Natural killer cell (primary cell): ENCODE measurements around the gene IPO13. TPM values are rescaled to one million over a fixed set of nuclear protein-coding genes. Genes with fewer than 3 reads are reported as not detected.
A peak's percentile ranks its signal among the peaks of the same experiment; 100 is the strongest.

Experiments used
- ATAC-seq, 3 donors: fragments of 150-1000 bp in 2 of 3; fragments of 200-7000 bp in 1 of 3; cut with Tn5 transposase; 1 replicate in 1 of 3; 2 replicates in 2 of 3; pipeline ENCODE4 v1.10.0; 2021; ENCODE audit warnings: mild to moderate bottlenecking in 2 of 3, moderate library complexity in 2 of 3
- DNase-seq, 2 donors: peaks; one replicate each; pipeline versions ENCODE4 v3.0.0 to v3.0.0-alpha.2; 2013 to 2021; ENCODE audit warnings: mixed read lengths in 1 of 2
- H3K27ac ChIP-seq: one replicate; pipeline ENCODE4 v1.5.1; 2013; ENCODE audit warnings: mild to moderate bottlenecking, low read length
- H3K27me3 ChIP-seq: one replicate; pipeline ENCODE4 v1.6.1; 2013; ENCODE audit warnings: low read length; ENCODE audit not compliant: control insufficient read depth, insufficient read depth
- H3K36me3 ChIP-seq: one replicate; pipeline ENCODE4 v1.6.1; 2013; ENCODE audit warnings: low read length; ENCODE audit not compliant: control insufficient read depth, insufficient read depth
- H3K4me1 ChIP-seq: one replicate; pipeline ENCODE4 v1.6.1; 2013; ENCODE audit warnings: low read length; ENCODE audit not compliant: control insufficient read depth, insufficient read depth
- H3K4me3 ChIP-seq: one replicate; pipeline ENCODE4 v1.5.1; 2013; ENCODE audit warnings: low read length
- H3K9me3 ChIP-seq: one replicate; pipeline ENCODE4 v1.6.1; 2013; ENCODE audit warnings: low read length; ENCODE audit not compliant: control insufficient read depth, insufficient read depth
- H3K27ac Mint-ChIP-seq, 2 donors: one replicate each; pipeline ENCODE4 v1.8.0; 2022; ENCODE audit warnings: mild to moderate bottlenecking in 2 of 2, mixed read lengths in 2 of 2, moderate library complexity in 1 of 2
- H3K27me3 Mint-ChIP-seq, 2 donors: one replicate each; pipeline ENCODE4 v1.8.0; 2022; ENCODE audit warnings: low read depth in 2 of 2, mixed read lengths in 2 of 2
- H3K36me3 Mint-ChIP-seq: one replicate; pipeline ENCODE4 v1.8.0; 2022; ENCODE audit warnings: mixed read lengths
- H3K4me1 Mint-ChIP-seq, 2 donors: one replicate each; pipeline ENCODE4 v1.8.0; 2022; ENCODE audit warnings: mixed read lengths in 2 of 2
- H3K4me3 Mint-ChIP-seq: one replicate; pipeline ENCODE4 v1.8.0; 2022; ENCODE audit warnings: mild to moderate bottlenecking, moderate library complexity, mixed read lengths
- H3K9me3 Mint-ChIP-seq, 2 donors: one replicate each; pipeline ENCODE4 v1.8.0; 2022; ENCODE audit warnings: mixed read lengths in 2 of 2
- WGBS: methylation state at CpG from one replicate; pipeline ENCODE4 v1.1.7; 2013; ENCODE audit warnings: missing lambda C conversion rate; ENCODE audit not compliant: insufficient coverage; 5-methylcytosine and 5-hydroxymethylcytosine counted together
- intact Hi-C: fragments of 100-400 bp; cut with micrococcal nuclease; formaldehyde crosslinking; loops from one replicate; pipeline ENCODE4 v1.14.2; 2022
- total RNA-seq, 4 donors: library from RNA; stranded (reverse); fragments of 120-200 nt in 1 of 4; gene quantifications; one replicate each; pipeline versions ENCODE4 v1.2.3 to v1.2.4, GENCODE V29; 2013 to 2022
- TF ChIP-seq, protein P1 (sequence below): fragments of 200-600 bp; IDR thresholded peaks from one replicate; pipeline ENCODE4 v1.8.0; 2022; ENCODE audit warnings: antibody characterized with exemption

The IPO13 gene
- total RNA-seq, 3 donors from 2014 or later (not counting 1 experiment from before 2014, with no cell fraction given), result 18.1 to 22.7 (median 18.4) TPM

DNA sequence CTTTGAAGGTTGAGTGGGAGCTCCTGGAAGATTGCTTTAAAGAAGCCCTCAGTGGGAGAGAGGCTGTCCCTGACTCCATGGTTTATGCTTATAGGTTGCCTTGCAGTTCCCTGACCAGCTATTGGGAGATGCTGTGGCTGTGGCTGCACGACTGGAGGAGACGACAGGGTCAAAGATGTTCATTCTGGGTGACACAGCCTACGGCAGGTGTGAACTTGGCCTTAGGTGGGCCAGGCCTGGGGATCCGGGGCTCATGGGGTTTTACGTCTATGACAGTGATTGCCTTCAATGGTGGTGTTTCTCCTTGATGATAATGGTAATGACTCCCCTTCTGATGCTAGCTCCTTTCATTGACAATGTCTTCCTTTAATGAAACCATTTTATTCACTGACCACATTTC is 23.8 kb downstream of the IPO13 start:
- DNase-seq (no peak), ATAC-seq (no peak)
- Mint-ChIP-seq H3K4me1 (peaks cover 36 to 41% of the 10 kb centered on the region in 2 donors), H3K9me3 (no peaks in the 10 kb centered on the region), H3K27ac (peak overlapping the region; percentile 75 to 82), H3K4me3 (peak overlapping the region; percentile 95), H3K36me3 (no peaks in the 10 kb centered on the region), H3K27me3 (no peaks in the 10 kb centered on the region)
- 50% methylated on average over 4 of the region's 5 CpGs for WGBS
- Histone ChIP-seq H3K9me3 (no peaks in the 10 kb centered on the region), H3K27me3 (no peaks in the 10 kb centered on the region), H3K27ac (no peak overlapping the region), H3K4me3 (peak overlapping the region; percentile 61), H3K4me1 (peaks cover 33% of the 10 kb centered on the region), H3K36me3 (peaks cover 3% of the 10 kb centered on the region)
- TF ChIP-seq, protein P1, sequence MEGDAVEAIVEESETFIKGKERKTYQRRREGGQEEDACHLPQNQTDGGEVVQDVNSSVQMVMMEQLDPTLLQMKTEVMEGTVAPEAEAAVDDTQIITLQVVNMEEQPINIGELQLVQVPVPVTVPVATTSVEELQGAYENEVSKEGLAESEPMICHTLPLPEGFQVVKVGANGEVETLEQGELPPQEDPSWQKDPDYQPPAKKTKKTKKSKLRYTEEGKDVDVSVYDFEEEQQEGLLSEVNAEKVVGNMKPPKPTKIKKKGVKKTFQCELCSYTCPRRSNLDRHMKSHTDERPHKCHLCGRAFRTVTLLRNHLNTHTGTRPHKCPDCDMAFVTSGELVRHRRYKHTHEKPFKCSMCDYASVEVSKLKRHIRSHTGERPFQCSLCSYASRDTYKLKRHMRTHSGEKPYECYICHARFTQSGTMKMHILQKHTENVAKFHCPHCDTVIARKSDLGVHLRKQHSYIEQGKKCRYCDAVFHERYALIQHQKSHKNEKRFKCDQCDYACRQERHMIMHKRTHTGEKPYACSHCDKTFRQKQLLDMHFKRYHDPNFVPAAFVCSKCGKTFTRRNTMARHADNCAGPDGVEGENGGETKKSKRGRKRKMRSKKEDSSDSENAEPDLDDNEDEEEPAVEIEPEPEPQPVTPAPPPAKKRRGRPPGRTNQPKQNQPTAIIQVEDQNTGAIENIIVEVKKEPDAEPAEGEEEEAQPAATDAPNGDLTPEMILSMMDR, result no peak
- intact Hi-C loops, result no loop called here

DNA sequence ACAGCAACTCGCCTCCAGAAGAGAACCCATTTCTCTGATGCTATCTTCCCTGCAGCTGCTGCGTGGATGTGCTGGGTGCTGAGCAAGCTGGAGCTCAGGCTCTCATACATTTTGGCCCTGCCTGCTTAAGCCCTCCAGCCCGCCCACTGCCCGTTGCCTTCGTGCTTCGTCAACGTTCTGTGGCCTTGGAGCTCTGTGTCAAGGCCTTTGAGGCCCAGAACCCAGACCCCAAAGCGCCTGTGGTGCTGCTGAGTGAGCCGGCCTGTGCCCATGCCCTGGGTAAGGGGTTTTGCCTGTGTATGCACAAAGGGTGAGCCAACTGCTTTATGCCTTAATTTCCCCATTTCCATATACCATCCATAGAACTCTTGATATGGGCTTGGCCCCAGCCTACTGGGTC is 24.2 kb downstream of the IPO13 start:
- ATAC-seq (no peak), DNase-seq (no peak)
- no peaks in the 10 kb centered on the region for H3K36me3 Mint-ChIP-seq
- H3K9me3 Mint-ChIP-seq, result no peaks in the 10 kb centered on the region
- Histone ChIP-seq H3K9me3 (no peaks in the 10 kb centered on the region), H3K27ac (no peak overlapping the region), H3K4me1 (peaks cover 37% of the 10 kb centered on the region), H3K36me3 (peaks cover 3% of the 10 kb centered on the region), H3K4me3 (no peak overlapping the region), H3K27me3 (no peaks in the 10 kb centered on the region)
- 91% methylated on average over 9 of the region's 9 CpGs for WGBS
- intact Hi-C loops, result no loop called here
- H3K27me3 Mint-ChIP-seq, result no peaks in the 10 kb centered on the region
- H3K4me3 Mint-ChIP-seq, result peak overlapping the region; percentile 95
- TF ChIP-seq, protein P1, result no peak
- no peak overlapping the region for H3K27ac Mint-ChIP-seq
- H3K4me1 Mint-ChIP-seq, result peaks cover 38 to 45% of the 10 kb centered on the region in 2 donors

DNA sequence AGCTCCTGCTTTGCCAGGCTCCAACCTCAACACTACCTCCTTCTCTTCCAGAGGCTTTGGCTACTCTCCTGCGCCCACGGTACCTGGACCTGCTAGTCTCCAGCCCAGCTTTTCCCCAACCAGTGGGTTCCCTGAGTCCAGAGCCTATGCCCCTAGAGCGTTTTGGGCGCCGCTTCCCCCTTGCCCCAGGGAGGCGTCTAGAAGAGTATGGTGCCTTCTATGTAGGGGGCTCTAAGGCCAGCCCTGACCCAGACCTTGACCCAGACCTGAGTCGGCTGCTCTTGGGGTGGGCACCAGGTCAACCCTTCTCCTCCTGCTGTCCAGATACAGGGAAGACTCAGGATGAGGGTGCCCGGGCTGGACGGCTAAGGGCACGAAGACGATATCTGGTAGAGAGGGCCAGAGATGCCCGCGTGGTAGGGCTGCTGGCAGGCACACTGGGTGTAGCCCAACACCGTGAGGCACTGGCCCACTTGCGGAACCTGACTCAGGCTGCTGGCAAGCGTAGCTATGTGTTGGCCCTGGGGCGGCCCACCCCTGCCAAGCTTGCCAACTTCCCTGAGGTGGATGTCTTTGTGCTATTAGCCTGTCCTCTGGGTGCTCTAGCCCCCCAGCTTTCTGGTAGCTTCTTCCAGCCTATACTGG is 24.7 kb downstream of the IPO13 start:
- Mint-ChIP-seq H3K36me3 (no peaks in the 10 kb centered on the region), H3K4me3 (peak overlapping the region; percentile 95), H3K9me3 (no peaks in the 10 kb centered on the region), H3K27ac (no peak overlapping the region), H3K27me3 (no peaks in the 10 kb centered on the region), H3K4me1 (peaks cover 43 to 51% of the 10 kb centered on the region in 2 donors)
- H3K27ac ChIP-seq, result no peak overlapping the region
- DNase-seq (no peak), ATAC-seq (no peak)
- TF ChIP-seq, protein P1, result no peak
- H3K4me3 ChIP-seq, result no peak overlapping the region
- H3K9me3 ChIP-seq, result no peaks in the 10 kb centered on the region
- intact Hi-C loops, result no loop called here
- 98% methylated on average over 17 of the region's 17 CpGs for WGBS
- peaks cover 43% of the 10 kb centered on the region for H3K4me1 ChIP-seq
- H3K27me3 ChIP-seq, result no peaks in the 10 kb centered on the region
- H3K36me3 ChIP-seq, result peaks cover 5% of the 10 kb centered on the region
